Fibroblast of pulmonary artery (primary cell): ENCODE results near the gene FURIN.
A peak's percentile ranks its signal among the peaks of the same experiment; 100 is the strongest.

Experiments used
- DNase-seq: peaks from one replicate; pipeline ENCODE4 v3.0.0-alpha.2; 2010; ENCODE audit warnings: low read depth
- H3K4me3 ChIP-seq: replicated peaks from 2 replicates; pipeline ENCODE4 v1.5.1; 2011; ENCODE audit warnings: low read depth, mild to moderate bottlenecking, control low read depth, low read length, moderate library complexity
- CTCF ChIP-seq: IDR thresholded peaks from 2 replicates; pipeline ENCODE4 v1.5.1; 2011; ENCODE audit warnings: mild to moderate bottlenecking, control low read depth, low read length, inconsistent platforms; ENCODE audit errors: missing control alignments

The FURIN gene

GRCh38 chr15:90838139-90838538, 30.2 kb upstream of the FURIN start:
- no peak for TF ChIP-seq CTCF
- no peak for DNase-seq
- H3K4me3 ChIP-seq: no peak overlapping the region

- TF ChIP-seq CTCF: no peak
- no peak overlapping the region for H3K4me3 ChIP-seq
- DNase-seq: no peak
Measured at GRCh38 chr15:90838544-90838943, 29.8 kb upstream of the FURIN start.

DNA sequence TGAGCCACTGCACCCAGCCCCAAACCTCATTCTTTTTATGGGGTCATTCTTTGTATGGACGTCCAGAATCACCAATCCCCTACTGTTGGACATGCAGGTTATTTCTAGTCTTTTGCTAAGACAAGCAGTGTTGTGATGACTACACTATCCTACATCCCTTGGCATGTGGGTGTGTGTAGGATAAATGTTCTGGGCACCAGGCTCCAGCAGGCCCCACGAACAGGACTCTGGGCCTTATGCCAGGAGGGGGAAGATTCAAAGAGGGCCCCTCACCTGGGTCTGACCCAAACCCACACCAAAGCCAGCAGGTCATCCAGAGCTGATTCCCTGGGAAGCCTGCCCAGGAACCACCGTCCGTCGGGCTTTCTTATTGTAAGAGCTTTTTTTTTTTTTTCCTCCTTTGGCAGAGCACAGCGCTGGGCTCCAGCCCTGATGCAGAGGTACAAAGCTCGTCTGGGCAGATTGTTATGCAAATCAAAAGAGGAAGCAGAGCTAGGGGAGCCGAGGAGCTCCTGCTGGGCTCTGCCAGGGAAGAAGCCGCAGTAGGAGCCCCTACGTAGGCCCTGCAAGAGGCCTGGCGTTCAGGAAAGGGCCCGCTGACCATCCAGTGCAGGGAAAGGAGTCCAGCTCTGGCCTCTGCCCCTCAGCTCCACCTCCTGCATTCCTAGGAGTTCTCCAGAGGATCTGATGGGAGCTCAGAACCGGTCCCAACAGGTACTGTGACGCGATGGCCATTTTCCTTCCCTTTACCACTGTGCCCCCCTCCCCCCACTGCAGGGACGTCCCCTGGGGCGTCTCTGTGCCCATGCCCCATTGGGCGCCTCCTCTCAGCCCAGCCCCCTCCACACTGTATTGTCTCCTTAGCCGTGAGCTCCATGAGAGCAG, 29.0 kb upstream of the FURIN start:
- TF ChIP-seq CTCF: no peak
- no peak overlapping the region for H3K4me3 ChIP-seq

DNA sequence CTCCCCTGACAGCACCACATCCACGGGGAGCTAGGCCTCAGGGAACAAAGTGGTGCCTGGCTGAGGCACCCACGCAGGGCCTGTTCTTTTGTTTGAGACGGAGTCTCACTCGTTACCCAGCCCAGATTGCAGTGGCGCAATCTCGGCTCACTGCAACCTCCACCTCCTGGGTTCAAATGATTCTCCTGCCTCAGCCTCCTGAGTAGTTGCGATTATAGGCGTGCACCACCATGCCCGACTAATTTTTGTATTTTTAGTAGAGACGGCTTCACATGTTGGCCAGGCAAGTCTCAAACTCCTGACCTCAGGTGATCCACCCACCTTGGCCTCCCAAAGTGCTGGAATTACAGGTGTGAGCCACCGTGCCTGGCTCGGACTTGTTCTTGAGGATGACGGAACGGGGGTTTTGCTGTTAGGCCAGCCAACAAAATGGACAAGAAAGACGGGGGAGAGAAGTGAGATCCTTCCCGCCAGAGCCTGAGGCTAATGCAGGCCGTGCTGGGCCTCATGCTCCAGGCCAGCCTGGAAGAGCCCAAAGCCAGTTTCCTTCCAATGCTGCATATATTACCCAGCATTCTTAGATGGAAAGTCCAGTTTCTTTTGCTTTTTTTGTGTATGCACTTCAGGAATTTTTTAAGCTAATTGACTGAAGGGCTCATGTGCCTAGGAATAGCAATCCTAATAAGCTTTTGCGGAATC, 28.1 kb upstream of the FURIN start:
- H3K4me3 ChIP-seq: no peak overlapping the region
- TF ChIP-seq CTCF: no peak
- DNase-seq: no peak

More for the DNA sequence above, 29.0 kb upstream of the FURIN start:
- DNase-seq: peak; percentile 51

- peak; percentile 34 for DNase-seq
- no peak for TF ChIP-seq CTCF
- H3K4me3 ChIP-seq: no peak overlapping the region
Measured at GRCh38 chr15:90840954-90841353, 27.4 kb upstream of the FURIN start.

GRCh38 chr15:90844696-90845095, 23.7 kb upstream of the FURIN start:
- no peak for DNase-seq
- TF ChIP-seq CTCF: no peak
- no peak overlapping the region for H3K4me3 ChIP-seq
